ENCODE measurements around the gene COPS7A.

Gene COPS7A

GRCh38 chr12:6767353-6768319 lies 43.8 kb downstream of the COPS7A start:
- DNase-seq: no peak

GRCh38 chr12:6768437-6768914 lies 44.6 kb downstream of the COPS7A start:
- Histone ChIP-seq H3K79me2 (ENCODE audit: low read length) (no peaks in the 10 kb centered on the region), H3K9me2 (replicated peaks; ENCODE audit: insufficient read depth, low read length) (no peaks in the 10 kb centered on the region), H2AFZ (ENCODE audit: low read length) (no peak overlapping the region), H3K4me3 (ENCODE audit: low read length) (no peak overlapping the region), H3K36me3 (replicated peaks; ENCODE audit: insufficient read depth, low read length) (no peaks in the 10 kb centered on the region), H4K20me1 (ENCODE audit: insufficient read depth, low read length) (no peaks in the 10 kb centered on the region), H3K9me3 (replicated peaks; ENCODE audit: insufficient read depth, low read length) (no peaks in the 10 kb centered on the region), H3K4me1 (ENCODE audit: low read length) (peaks cover 15% of the 10 kb centered on the region), H3K9ac (ENCODE audit: low read length) (no peak overlapping the region), H3K27ac (ENCODE audit: low read length) (no peak overlapping the region), H3K27me3 (replicated peaks; ENCODE audit: insufficient read depth, low read length) (peaks cover 13% of the 10 kb centered on the region), H3F3A (ENCODE audit: insufficient read depth, low read length) (peaks cover 15% of the 10 kb centered on the region; the same call in 1 of the 2 replicates), H3K4me2 (ENCODE audit: low read depth, low read length) (no peak overlapping the region)
- TF ChIP-seq EZH2 (optimal IDR thresholded peaks at IDR 0.05; ENCODE audit: low read depth, low read length) (no peak), CTCF (IDR thresholded peaks at IDR 0.05; ENCODE audit: low read length) (no peak), EZH2phosphoT487 (IDR thresholded peaks at IDR 0.05; ENCODE audit: low read length) (no peak)
- DNase-seq: no peak

More at GRCh38 chr12:6767353-6768319, 43.8 kb downstream of the COPS7A start:
- peak overlapping the region; percentile 76 for H2AFZ ChIP-seq (ENCODE audit: low read length)
- H3K27me3 ChIP-seq (replicated peaks; ENCODE audit: insufficient read depth, low read length): peaks cover 13% of the 10 kb centered on the region
- peaks cover 16% of the 10 kb centered on the region for H3K4me1 ChIP-seq (ENCODE audit: low read length)
- peak overlapping the region; percentile 87 for H3K4me2 ChIP-seq (ENCODE audit: low read depth, low read length)
- TF ChIP-seq EZH2 (optimal IDR thresholded peaks at IDR 0.05; ENCODE audit: low read depth, low read length) (no peak), EZH2phosphoT487 (IDR thresholded peaks at IDR 0.05; ENCODE audit: low read length) (no peak), CTCF (IDR thresholded peaks at IDR 0.05; ENCODE audit: low read length) (no peak)
- no peaks in the 10 kb centered on the region for H3K79me2 ChIP-seq (ENCODE audit: low read length)
- no peaks in the 10 kb centered on the region for H3K36me3 ChIP-seq (replicated peaks; ENCODE audit: insufficient read depth, low read length)
- peaks cover 15% of the 10 kb centered on the region; the same call in 1 of the 2 replicates for H3F3A ChIP-seq (ENCODE audit: insufficient read depth, low read length)
- no peaks in the 10 kb centered on the region for H4K20me1 ChIP-seq (ENCODE audit: insufficient read depth, low read length)
- peak overlapping the region; percentile 28; the same call in 1 of the 2 replicates for H3K9ac ChIP-seq (ENCODE audit: low read length)
- H3K9me3 ChIP-seq (replicated peaks; ENCODE audit: insufficient read depth, low read length): no peaks in the 10 kb centered on the region
- H3K4me3 ChIP-seq (ENCODE audit: low read length): peak overlapping the region; percentile 61
- no peaks in the 10 kb centered on the region for H3K9me2 ChIP-seq (replicated peaks; ENCODE audit: insufficient read depth, low read length)
- no peak overlapping the region for H3K27ac ChIP-seq (ENCODE audit: low read length)

- no peak overlapping the region for H3K27ac ChIP-seq (ENCODE audit: low read length)
- no peak for DNase-seq
- TF ChIP-seq CTCF (IDR thresholded peaks at IDR 0.05; ENCODE audit: low read length) (no peak), EZH2phosphoT487 (IDR thresholded peaks at IDR 0.05; ENCODE audit: low read length) (no peak), EZH2 (optimal IDR thresholded peaks at IDR 0.05; ENCODE audit: low read depth, low read length) (no peak)
Observed at GRCh38 chr12:6768990-6769389, 45.1 kb downstream of the COPS7A start.

More at GRCh38 chr12:6768990-6769389, 45.1 kb downstream of the COPS7A start:
- no peak overlapping the region for H3K4me2 ChIP-seq (ENCODE audit: low read depth, low read length)
- H3K4me3 ChIP-seq (ENCODE audit: low read length): no peak overlapping the region
- H3F3A ChIP-seq (ENCODE audit: insufficient read depth, low read length): peaks cover 15% of the 10 kb centered on the region; the same call in 1 of the 2 replicates
- no peaks in the 10 kb centered on the region for H3K36me3 ChIP-seq (replicated peaks; ENCODE audit: insufficient read depth, low read length)
- no peak overlapping the region for H2AFZ ChIP-seq (ENCODE audit: low read length)
- no peaks in the 10 kb centered on the region for H3K79me2 ChIP-seq (ENCODE audit: low read length)
- no peaks in the 10 kb centered on the region for H4K20me1 ChIP-seq (ENCODE audit: insufficient read depth, low read length)
- H3K4me1 ChIP-seq (ENCODE audit: low read length): peaks cover 10% of the 10 kb centered on the region
- peaks cover 13% of the 10 kb centered on the region for H3K27me3 ChIP-seq (replicated peaks; ENCODE audit: insufficient read depth, low read length)
- no peak overlapping the region for H3K9ac ChIP-seq (ENCODE audit: low read length)
- H3K9me3 ChIP-seq (replicated peaks; ENCODE audit: insufficient read depth, low read length): no peaks in the 10 kb centered on the region
- H3K9me2 ChIP-seq (replicated peaks; ENCODE audit: insufficient read depth, low read length): no peaks in the 10 kb centered on the region
